Stimulated activated CD4-positive, alpha-beta T cell treated with anti-CD3 and anti-CD28 coated beads, TNF-alpha, amount 100 ng/mL, for 48 hours (primary cell): ENCODE results near the gene VPS54.

Experiments used
- DNase-seq, 3 donors: peaks; one replicate each; pipeline ENCODE4 v3.0.0-alpha.2; 2020; ENCODE audit warnings: low read depth in 3 of 3

The VPS54 gene

GRCh38 chr2:63843791-63844190 is 175.4 kb downstream of the VPS54 start:
- no peak for DNase-seq

GRCh38 chr2:63843093-63843492 is 176.1 kb downstream of the VPS54 start:
- DNase-seq = no peak

- DNase-seq = no peak
Observed at GRCh38 chr2:63842149-63843061, 176.8 kb downstream of the VPS54 start.
